GM21576 (cell line): ENCODE data around the gene CNMD.

Experiments
- ATAC-seq: cut with Tn5 transposase; IDR thresholded peaks from one replicate; pipeline ENCODE4 v1.9.1; 2021; ENCODE audit warnings: mild to moderate bottlenecking, moderate library complexity; ENCODE audit not compliant: unreplicated experiment

CNMD gene

GRCh38 chr13:52739468-52740071 is at the start of gene CNMD:
Gene CNMD (minus strand): TSS chr13:52739820. CDS start chr13:52739701, 119 bp downstream.
- ATAC-seq, result no peak

- ATAC-seq, result no peak
Measured at GRCh38 chr13:52788011-52788410, 48.4 kb upstream of the CNMD start.

GRCh38 chr13:52787235-52787634 is 47.6 kb upstream of the CNMD start:
- no peak for ATAC-seq

GRCh38 chr13:52786766-52787165 is 47.1 kb upstream of the CNMD start:
- ATAC-seq, result no peak

GRCh38 chr13:52785739-52786138 is 46.1 kb upstream of the CNMD start:
- ATAC-seq, result no peak

GRCh38 chr13:52784591-52785340 is 45.1 kb upstream of the CNMD start:
- ATAC-seq, result no peak

- ATAC-seq, result no peak
Measured at GRCh38 chr13:52783943-52784342, 44.3 kb upstream of the CNMD start.

- no peak for ATAC-seq
Measured at GRCh38 chr13:52782471-52783448, 43.1 kb upstream of the CNMD start.

GRCh38 chr13:52780611-52781010 is 41.0 kb upstream of the CNMD start:
- ATAC-seq, result no peak

- no peak for ATAC-seq
Measured at GRCh38 chr13:52780092-52780491, 40.5 kb upstream of the CNMD start.

GRCh38 chr13:52779103-52779502 is 39.5 kb upstream of the CNMD start:
- no peak for ATAC-seq

- ATAC-seq, result no peak
Measured at GRCh38 chr13:52776726-52777125, 37.1 kb upstream of the CNMD start.

GRCh38 chr13:52775511-52775910 is 35.9 kb upstream of the CNMD start:
- ATAC-seq, result no peak

- ATAC-seq, result no peak
Measured at GRCh38 chr13:52767949-52768516, 28.4 kb upstream of the CNMD start.

- no peak for ATAC-seq
Measured at GRCh38 chr13:52765611-52766390, 26.2 kb upstream of the CNMD start.

- no peak for ATAC-seq
Measured at GRCh38 chr13:52760077-52760476, 20.5 kb upstream of the CNMD start.

GRCh38 chr13:52758114-52758513 is 18.5 kb upstream of the CNMD start:
- ATAC-seq, result no peak

GRCh38 chr13:52751196-52751595 is 11.6 kb upstream of the CNMD start:
- ATAC-seq, result no peak

- no peak for ATAC-seq
Measured at GRCh38 chr13:52750713-52751112, 11.1 kb upstream of the CNMD start.

- ATAC-seq, result no peak
Measured at GRCh38 chr13:52749419-52749818, 9.8 kb upstream of the CNMD start.
